Spleen (tissue), 13 donors: ENCODE measurements around the gene OR11L1. TPM values are rescaled to one million over a fixed set of nuclear protein-coding genes. Genes with fewer than 3 reads are reported as not detected.

Source experiments
- DNase-seq: peaks from one replicate; pipeline ENCODE4 v3.0.0-alpha.2; 2020
- H3K27ac ChIP-seq, 8 donors: fragments of 200-600 bp; sonication (generic) in 7 of 8; 1 replicate in 4 of 8; 2 replicates in 4 of 8; pipeline versions ENCODE4 v1.5.0 to v1.8.0; 2016 to 2021; ENCODE audit warnings: inconsistent platforms in 4 of 8, mild to moderate bottlenecking in 4 of 8, moderate library complexity in 1 of 8
- H3K27me3 ChIP-seq, 7 donors: fragments of 200-600 bp; sonication (generic) in 6 of 7; replicated peaks in 1 of 7; 1 replicate in 4 of 7; 2 replicates in 3 of 7; pipeline versions ENCODE4 v1.5.0 to v1.8.0; 2016 to 2021; ENCODE audit warnings: inconsistent platforms in 3 of 7, mild to moderate bottlenecking in 1 of 7
- H3K36me3 ChIP-seq, 6 donors: fragments of 200-600 bp; sonication (generic) in 5 of 6; 1 replicate in 4 of 6; 2 replicates in 2 of 6; pipeline versions ENCODE4 v1.5.0 to v1.8.0; 2016 to 2021; ENCODE audit warnings: inconsistent platforms in 2 of 6
- H3K4me1 ChIP-seq, 6 donors: fragments of 200-600 bp; sonication (generic) in 5 of 6; 1 replicate in 3 of 6; 2 replicates in 3 of 6; pipeline versions ENCODE4 v1.5.0 to v1.8.0; 2016 to 2021; ENCODE audit warnings: inconsistent platforms in 3 of 6
- H3K4me3 ChIP-seq, 8 donors: fragments of 200-600 bp; sonication (generic) in 7 of 8; 1 replicate in 4 of 8; 2 replicates in 4 of 8; pipeline versions ENCODE4 v1.5.0 to v1.8.0; 2016 to 2021; ENCODE audit warnings: inconsistent platforms in 4 of 8, mild to moderate bottlenecking in 4 of 8, moderate library complexity in 2 of 8
- H3K9me3 ChIP-seq, 8 donors: fragments of 200-600 bp; sonication (generic) in 7 of 8; 1 replicate in 4 of 8; 2 replicates in 4 of 8; pipeline versions ENCODE4 v1.5.0 to v1.8.0; 2016 to 2021; ENCODE audit warnings: inconsistent platforms in 4 of 8
- CTCF ChIP-seq, 11 experiments: fragments of 200-600 bp in 7 of 11; fragments of 450-650 bp in 4 of 11; sonication (generic) in 4 of 11; IDR thresholded peaks in 8 of 11; conservative IDR thresholded peaks in 3 of 11; 1 replicate in 7 of 11; 2 replicates in 4 of 11; pipeline versions ENCODE4 v1.4.0 to v1.8.0; 2016 to 2021; ENCODE audit warnings: antibody characterized with exemption in 11 of 11, inconsistent platforms in 4 of 11, mild to moderate bottlenecking in 1 of 11
- POLR2A ChIP-seq, 3 donors: fragments of 450-650 bp; IDR thresholded peaks; one replicate each; pipeline ENCODE4 v1.5.1; 2017; ENCODE audit warnings: antibody characterized with exemption in 3 of 3, mild to moderate bottlenecking in 1 of 3
- POLR2AphosphoS5 ChIP-seq, 3 donors: sonication (generic); formaldehyde crosslinking; IDR thresholded peaks; one replicate each; pipeline ENCODE4 v1.5.1; 2017; ENCODE audit warnings: antibody characterized with exemption in 3 of 3
- whole genome bisulfite sequencing, 5 donors: extraction: QIAGEN DNeasy Blood & Tissue Kit in 3 of 5; methylation state at CpG; one replicate each; pipeline versions ENCODE4 v1.1.5 to v1.1.7; 2013 to 2018; 5-methylcytosine and 5-hydroxymethylcytosine counted together
- intact Hi-C: fragments of 100-400 bp; cut with DNase I; formaldehyde crosslinking; loops from one replicate; pipeline ENCODE4 v1.15.0; 2023; ENCODE audit warnings: low total_unique reads
- long read RNA-seq, 2 donors: transcript quantifications; one replicate each; lab custom pipeline, GENCODE V29; 2026
- polyA plus RNA-seq, 3 donors: library from polyadenylated mRNA; stranded (reverse); fragments of 200-250 nt; gene quantifications; one replicate each; pipeline ENCODE4 v1.2.1, GENCODE V29; 2013
- total RNA-seq, 7 donors: library from RNA; depleted of rRNA in 3 of 7; stranded (reverse); fragments of >200 nt in 3 of 7; fragmentation: NEBNext Ultra II Directional in 4 of 7; extraction: Animal tissue kit (Norgen Biotek cat#: 25700) in 4 of 7; gene quantifications; one replicate each; pipeline versions ENCODE4 v1.1.0 to v1.2.1, GENCODE V29; 2016 to 2021
- donor health status: healthy with polysubstance abuse.
- donor health status: DM: no; HTN: no; CAD: no; lungs with moderate emphysema.
- donor health status: DM: no; HTN: no; CAD: no.
- donor health status: Bipolar disorder and iron deficiency.
- donor health status: healthy.
- donor health status: DM: no; HTN: no; CAD: no.
- donor health status: DM: yes; HTN: yes; CAD: no.

The OR11L1 gene
- total RNA-seq: not detected
- polyA plus RNA-seq: not detected
- long read RNA-seq, donor 1: 0 reads
- long read RNA-seq, donor 2: 0 reads

GRCh38 chr1:247841796-247842195 is at the start of gene OR11L1:
Gene OR11L1 (minus strand): TSS chr1:247841896. CDS start chr1:247841896, 0 bp downstream.
- TF ChIP-seq POLR2A (IDR thresholded peaks at IDR 0.05) (no peak), POLR2AphosphoS5 (IDR thresholded peaks at IDR 0.05) (no peak), CTCF (IDR thresholded peaks at IDR 0.05 in 8 of 11, conservative IDR thresholded peaks at IDR 0.05 in 3 of 11) (no peak)
- H3K27ac ChIP-seq: no peak within 1 kb of the TSS
- H3K36me3 ChIP-seq: no peaks in the 10 kb centered on the region
- no peak within 1 kb of the TSS for H3K4me3 ChIP-seq
- intact Hi-C loops: no loop called here
- H3K27me3 ChIP-seq: no peaks in the 10 kb centered on the region
- DNase-seq: no peak
- H3K4me1 ChIP-seq: no peaks in the 10 kb centered on the region
- H3K9me3 ChIP-seq: no peaks in the 10 kb centered on the region
- 85 to 93% (median 91%) methylated on average over 2 of the region's 2 CpGs for WGBS, 5 donors

GRCh38 chr1:247884797-247885413 is 43.2 kb upstream of the OR11L1 start:
- intact Hi-C loops: no loop called here
- DNase-seq: no peak
- H3K4me1 ChIP-seq: no peaks in the 10 kb centered on the region

GRCh38 chr1:247883346-247883745 is 41.6 kb upstream of the OR11L1 start:
- no peaks in the 10 kb centered on the region for H3K4me1 ChIP-seq
- H3K27me3 ChIP-seq: no peaks in the 10 kb centered on the region
- 82 to 97% (median 92%) methylated on average over 9 of the region's 9 CpGs for WGBS, 5 donors
- no peaks in the 10 kb centered on the region for H3K36me3 ChIP-seq
- no peak overlapping the region for H3K4me3 ChIP-seq
- no peaks in the 10 kb centered on the region for H3K9me3 ChIP-seq
- no peak for DNase-seq
- intact Hi-C loops: no loop called here
- TF ChIP-seq POLR2AphosphoS5 (IDR thresholded peaks at IDR 0.05): no peak
- no peak for TF ChIP-seq CTCF (IDR thresholded peaks at IDR 0.05 in 8 of 11, conservative IDR thresholded peaks at IDR 0.05 in 3 of 11)
- H3K27ac ChIP-seq: no peak overlapping the region

More at GRCh38 chr1:247884797-247885413, 43.2 kb upstream of the OR11L1 start:
- WGBS, 5 donors: 88 to 93% (median 91%) methylated on average over 10 of the region's 10 CpGs
- H3K27ac ChIP-seq: no peak overlapping the region
- H3K4me3 ChIP-seq: no peak overlapping the region
- no peak for TF ChIP-seq POLR2A (IDR thresholded peaks at IDR 0.05)
- no peaks in the 10 kb centered on the region for H3K9me3 ChIP-seq
- H3K27me3 ChIP-seq: no peaks in the 10 kb centered on the region
- no peaks in the 10 kb centered on the region for H3K36me3 ChIP-seq

GRCh38 chr1:247865416-247865815 is 23.7 kb upstream of the OR11L1 start:
- WGBS, 5 donors: 80 to 91% (median 85%) methylated on average over 6 of the region's 6 CpGs
- Histone ChIP-seq H3K4me3 (no peak overlapping the region), H3K36me3 (peaks cover 0 to 90% (median 0%) of the 10 kb centered on the region in 6 donors), H3K4me1 (no peaks in the 10 kb centered on the region), H3K9me3 (peaks cover 0 to 9% (median 0%) of the 10 kb centered on the region in 8 donors), H3K27me3 (no peaks in the 10 kb centered on the region), H3K27ac (no peak overlapping the region)
- TF ChIP-seq POLR2A (IDR thresholded peaks at IDR 0.05): no peak
- TF ChIP-seq CTCF (IDR thresholded peaks at IDR 0.05 in 8 of 11, conservative IDR thresholded peaks at IDR 0.05 in 3 of 11): no peak
- TF ChIP-seq POLR2AphosphoS5 (IDR thresholded peaks at IDR 0.05): no peak
- intact Hi-C loops: no loop called here
- no peak for DNase-seq
